Measurements from ENCODE around the gene BMP8A.
"Not testable (repeated sequence)": the region's sequence is repeated elsewhere in the genome, so short reads cannot be mapped to it uniquely, and the experiment has no call there.

GRCh38 chr1:39498821-39499220, 7.4 kb downstream of the BMP8A start:
- TF ChIP-seq YY1 (IDR thresholded peaks at IDR 0.05; ENCODE audit: insufficient read depth, insufficient read length); ZNF274 (IDR thresholded peaks at IDR 0.05; ENCODE audit: low read depth, low read length): not testable (repeated sequence)
